ENCODE data around the gene KCNE2. TPM values are rescaled to one million over a fixed set of nuclear protein-coding genes. Genes with fewer than 3 reads are reported as not detected.

The KCNE2 gene
- total RNA-seq, 6 donors from 2014 or later: not detected

GRCh38 chr21:34343347-34343746 is 20.5 kb upstream of the KCNE2 start:
- 87 to 100% methylated on average over 5 to 7 of the region's 7 CpGs for WGBS, 2 donors
- Histone ChIP-seq H3K4me3 (no peak overlapping the region), H3K27ac (no peak overlapping the region), H3K9me3 (no peaks in the 10 kb centered on the region), H3K4me1 (peaks cover 0 to 13% (median 8%) of the 10 kb centered on the region in 4 donors), H3K36me3 (no peaks in the 10 kb centered on the region), H3K27me3 (no peaks in the 10 kb centered on the region)
- TF ChIP-seq EP300 (IDR thresholded peaks at IDR 0.05): no peak
- no peak for TF ChIP-seq POLR2A (IDR thresholded peaks at IDR 0.05)
- TF ChIP-seq, protein P1, sequence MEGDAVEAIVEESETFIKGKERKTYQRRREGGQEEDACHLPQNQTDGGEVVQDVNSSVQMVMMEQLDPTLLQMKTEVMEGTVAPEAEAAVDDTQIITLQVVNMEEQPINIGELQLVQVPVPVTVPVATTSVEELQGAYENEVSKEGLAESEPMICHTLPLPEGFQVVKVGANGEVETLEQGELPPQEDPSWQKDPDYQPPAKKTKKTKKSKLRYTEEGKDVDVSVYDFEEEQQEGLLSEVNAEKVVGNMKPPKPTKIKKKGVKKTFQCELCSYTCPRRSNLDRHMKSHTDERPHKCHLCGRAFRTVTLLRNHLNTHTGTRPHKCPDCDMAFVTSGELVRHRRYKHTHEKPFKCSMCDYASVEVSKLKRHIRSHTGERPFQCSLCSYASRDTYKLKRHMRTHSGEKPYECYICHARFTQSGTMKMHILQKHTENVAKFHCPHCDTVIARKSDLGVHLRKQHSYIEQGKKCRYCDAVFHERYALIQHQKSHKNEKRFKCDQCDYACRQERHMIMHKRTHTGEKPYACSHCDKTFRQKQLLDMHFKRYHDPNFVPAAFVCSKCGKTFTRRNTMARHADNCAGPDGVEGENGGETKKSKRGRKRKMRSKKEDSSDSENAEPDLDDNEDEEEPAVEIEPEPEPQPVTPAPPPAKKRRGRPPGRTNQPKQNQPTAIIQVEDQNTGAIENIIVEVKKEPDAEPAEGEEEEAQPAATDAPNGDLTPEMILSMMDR (IDR thresholded peaks at IDR 0.05): no peak
- no peak for TF ChIP-seq POLR2AphosphoS5 (IDR thresholded peaks at IDR 0.05)
- ATAC-seq (ENCODE audit: low FRiP score in 2 of 2) (no peak), DNase-seq (no peak)

DNA sequence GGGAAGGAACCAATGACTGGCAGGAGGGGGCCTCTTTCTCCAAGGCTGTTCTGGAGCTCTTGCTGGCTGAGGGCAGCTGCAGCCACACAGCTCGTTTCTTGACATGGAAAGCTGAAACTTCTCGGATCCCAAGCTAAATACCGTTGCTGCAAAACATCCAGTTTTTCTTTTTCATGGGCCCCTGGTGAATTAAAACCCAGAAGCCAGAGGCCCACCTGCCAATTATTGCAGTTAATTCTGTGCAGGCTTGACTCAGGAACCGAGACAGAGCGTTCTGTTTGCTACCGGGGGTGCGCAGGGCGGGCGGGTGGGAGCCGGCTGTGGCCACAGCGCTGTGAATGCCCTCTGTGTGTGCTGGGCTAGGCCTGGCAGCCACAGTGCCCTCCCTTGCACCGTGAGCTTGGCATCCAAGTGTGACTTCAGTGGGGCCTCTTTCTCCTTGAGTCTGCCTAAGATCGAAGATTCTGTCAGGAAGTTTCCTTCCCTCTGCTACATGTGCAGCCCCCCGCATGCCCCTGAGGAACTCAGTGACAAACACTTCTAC is 19.9 kb upstream of the KCNE2 start:
- no peak overlapping the region for H3K4me3 ChIP-seq
- WGBS, 2 donors: 86 to 87% methylated on average over 9 of the region's 14 CpGs
- no peaks in the 10 kb centered on the region for H3K27me3 ChIP-seq
- H3K27ac ChIP-seq: no peak overlapping the region
- TF ChIP-seq, protein P1 (IDR thresholded peaks at IDR 0.05): no peak
- TF ChIP-seq EP300 (IDR thresholded peaks at IDR 0.05) (no peak), POLR2A (IDR thresholded peaks at IDR 0.05) (no peak), POLR2AphosphoS5 (IDR thresholded peaks at IDR 0.05) (no peak)
- no peaks in the 10 kb centered on the region for H3K36me3 ChIP-seq
- ATAC-seq (ENCODE audit: low FRiP score in 2 of 2) (no peak), DNase-seq (no peak)
- peaks cover 0 to 13% (median 8%) of the 10 kb centered on the region in 4 donors for H3K4me1 ChIP-seq
- no peaks in the 10 kb centered on the region for H3K9me3 ChIP-seq

DNA sequence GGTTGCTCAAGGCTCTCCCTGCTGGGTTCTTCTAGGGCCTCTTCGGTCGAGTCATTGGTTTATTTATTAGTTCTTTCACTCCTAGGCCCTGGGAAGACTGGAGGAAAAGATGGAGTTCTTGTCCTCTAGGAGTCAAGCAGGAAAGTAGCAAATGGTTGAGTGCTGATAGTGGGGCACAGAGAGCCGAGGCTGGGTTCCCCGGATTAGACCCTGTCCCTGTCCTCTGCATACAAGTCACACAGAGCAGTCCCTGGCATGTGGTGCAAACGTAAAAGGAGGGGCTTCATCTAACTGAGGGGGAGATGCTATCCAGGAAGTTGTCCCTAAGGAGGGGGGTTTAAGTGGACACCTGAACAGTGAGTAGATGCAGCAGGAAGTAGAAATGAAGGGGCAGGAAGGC is 19.2 kb upstream of the KCNE2 start:
- H3K36me3 ChIP-seq: no peaks in the 10 kb centered on the region
- no peaks in the 10 kb centered on the region for H3K9me3 ChIP-seq
- no peak for TF ChIP-seq EP300 (IDR thresholded peaks at IDR 0.05)
- no peak for TF ChIP-seq POLR2A (IDR thresholded peaks at IDR 0.05)
- peak overlapping the region in 1 of 4 donors; percentile 50 for H3K27ac ChIP-seq
- 85 to 90% methylated on average over 5 of the region's 5 CpGs for WGBS, 2 donors
- H3K27me3 ChIP-seq: no peaks in the 10 kb centered on the region
- H3K4me1 ChIP-seq: peaks cover 0 to 13% (median 8%) of the 10 kb centered on the region in 4 donors
- H3K4me3 ChIP-seq: no peak overlapping the region
- DNase-seq (no peak), ATAC-seq (ENCODE audit: low FRiP score in 2 of 2) (no peak)

GRCh38 chr21:34345091-34345871 is 18.5 kb upstream of the KCNE2 start:
- Histone ChIP-seq H3K27ac (peak overlapping the region; percentile 35 to 65 (median 60)), H3K4me1 (peaks cover 0 to 13% (median 8%) of the 10 kb centered on the region in 4 donors), H3K9me3 (no peaks in the 10 kb centered on the region), H3K27me3 (no peaks in the 10 kb centered on the region), H3K36me3 (no peaks in the 10 kb centered on the region), H3K4me3 (peak overlapping the region in 1 of 4 donors; percentile 10)
- DNase-seq (no peak), ATAC-seq (ENCODE audit: low FRiP score in 2 of 2) (peak in 1 of 2 donors; percentile 70)
- 77 to 88% methylated on average over 12 to 15 of the region's 15 CpGs for WGBS, 2 donors
- TF ChIP-seq POLR2AphosphoS5 (IDR thresholded peaks at IDR 0.05): peak; percentile 19 to 34
- TF ChIP-seq, protein P1 (IDR thresholded peaks at IDR 0.05): no peak

DNA sequence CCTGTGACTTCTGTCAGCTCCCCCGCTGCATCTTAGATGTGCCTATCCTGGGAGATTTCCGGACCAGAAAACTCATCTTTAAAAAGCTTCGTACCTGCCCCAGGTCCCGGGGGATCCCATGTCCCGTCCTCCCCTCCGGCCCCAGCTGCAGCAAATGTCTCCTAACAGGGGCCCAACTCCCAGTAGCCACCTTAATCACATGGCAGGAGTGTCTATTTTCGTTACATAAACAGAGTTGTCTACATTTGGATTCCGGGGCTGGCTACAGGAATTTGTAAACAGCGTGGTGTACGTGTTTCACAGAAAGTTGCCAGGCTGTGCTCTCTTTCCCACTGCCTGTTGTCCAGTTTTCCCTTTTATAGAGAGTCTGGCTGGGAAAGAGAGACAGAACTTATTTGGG is 17.9 kb upstream of the KCNE2 start:
- TF ChIP-seq EP300 (IDR thresholded peaks at IDR 0.05) (no peak), POLR2A (IDR thresholded peaks at IDR 0.05) (no peak), POLR2AphosphoS5 (IDR thresholded peaks at IDR 0.05) (no peak)
- TF ChIP-seq, protein P1 (IDR thresholded peaks at IDR 0.05): no peak
- H3K9me3 ChIP-seq: no peaks in the 10 kb centered on the region
- DNase-seq: peak in 1 of 2 donors; percentile 19
- 76 to 80% methylated on average over 7 to 10 of the region's 10 CpGs for WGBS, 2 donors
- peak overlapping the region in 1 of 4 donors; percentile 10 for H3K4me3 ChIP-seq
- no peak for ATAC-seq (ENCODE audit: low FRiP score in 2 of 2)
- no peaks in the 10 kb centered on the region for H3K27me3 ChIP-seq
- no peaks in the 10 kb centered on the region for H3K36me3 ChIP-seq
- H3K27ac ChIP-seq: peak overlapping the region; percentile 35 to 65 (median 60)
- peaks cover 0 to 13% (median 8%) of the 10 kb centered on the region in 4 donors for H3K4me1 ChIP-seq

Data from upper lobe of left lung (tissue), 6 donors.